NCI-H510A treated with DMSO at 0.1 percent for 48 hours (cell line): ENCODE results near the gene KRTAP3-2.

Source experiments
- DNase-seq: peaks from one replicate; lab custom pipeline; 2025; lab: John Stamatoyannopoulos, UW

KRTAP3-2 gene

GRCh38 chr17:41010441-41010840, 10.7 kb upstream of the KRTAP3-2 start:
- no peak for DNase-seq

GRCh38 chr17:41009936-41010335, 10.2 kb upstream of the KRTAP3-2 start:
- no peak for DNase-seq

- peak; percentile 87 for DNase-seq
Measured at GRCh38 chr17:41009301-41009760, 9.6 kb upstream of the KRTAP3-2 start.

- DNase-seq: peak; percentile 90
Measured at GRCh38 chr17:41008811-41009210, 9.1 kb upstream of the KRTAP3-2 start, which contains the start of gene KRTAP3-1. TSS of gene KRTAP3-1 (minus strand) at chr17:41009128. CDS start at chr17:41009074, 54 bp downstream.

GRCh38 chr17:41004397-41004796, 4.7 kb upstream of the KRTAP3-2 start:
- peak; percentile 65 for DNase-seq

GRCh38 chr17:41003926-41004325, 4.2 kb upstream of the KRTAP3-2 start:
- DNase-seq: no peak

GRCh38 chr17:41002814-41003213, 3.1 kb upstream of the KRTAP3-2 start:
- DNase-seq: no peak

- no peak for DNase-seq
Measured at GRCh38 chr17:41001795-41002194, 2.1 kb upstream of the KRTAP3-2 start.

- no peak for DNase-seq
Measured at GRCh38 chr17:40997361-40997760, 2.3 kb downstream of the KRTAP3-2 start.

- no peak for DNase-seq
Measured at GRCh38 chr17:40996829-40997228, 2.9 kb downstream of the KRTAP3-2 start.

- DNase-seq: no peak
Measured at GRCh38 chr17:40995116-40995515, 4.6 kb downstream of the KRTAP3-2 start.

- peak; percentile 37 for DNase-seq
Measured at GRCh38 chr17:40993839-40994238, 5.9 kb downstream of the KRTAP3-2 start, which contains the start of gene KRTAP3-3. TSS of gene KRTAP3-3 (minus strand) at chr17:40994164. CDS start at chr17:40994097, 67 bp downstream.

- DNase-seq: no peak
Measured at GRCh38 chr17:40993084-40993483, 6.6 kb downstream of the KRTAP3-2 start.

- DNase-seq: no peak
Measured at GRCh38 chr17:40992666-40993065, 7.0 kb downstream of the KRTAP3-2 start.

GRCh38 chr17:40986920-40987319, 12.8 kb downstream of the KRTAP3-2 start:
- no peak for DNase-seq

GRCh38 chr17:40984226-40984625, 15.5 kb downstream of the KRTAP3-2 start, which contains the start of gene KRT40:
TSS of gene KRT40 (minus strand) at chr17:40984326. CDS start at chr17:40984273, 53 bp downstream.
- DNase-seq: no peak

- no peak for DNase-seq
Measured at GRCh38 chr17:40981115-40981514, 18.6 kb downstream of the KRTAP3-2 start.

- DNase-seq: peak; percentile 77
Measured at GRCh38 chr17:40980596-40980995, 19.1 kb downstream of the KRTAP3-2 start.

- no peak for DNase-seq
Measured at GRCh38 chr17:40980117-40980516, 19.6 kb downstream of the KRTAP3-2 start.

- DNase-seq: no peak
Measured at GRCh38 chr17:40978575-40979151, 21.0 kb downstream of the KRTAP3-2 start.

GRCh38 chr17:40975516-40975915, 24.2 kb downstream of the KRTAP3-2 start:
- no peak for DNase-seq

GRCh38 chr17:40974366-40974765, 25.3 kb downstream of the KRTAP3-2 start:
- DNase-seq: no peak

GRCh38 chr17:40967582-40967981, 32.1 kb downstream of the KRTAP3-2 start:
- no peak for DNase-seq

- DNase-seq: no peak
Measured at GRCh38 chr17:40966848-40967247, 32.9 kb downstream of the KRTAP3-2 start, which contains the start of gene KRT39. TSS of gene KRT39 (minus strand) at chr17:40966948. CDS start at chr17:40966856, 92 bp downstream.
